H9 (cell line): ENCODE data around the gene HARS1. TPM values are rescaled to one million over a fixed set of nuclear protein-coding genes. Genes with fewer than 3 reads are reported as not detected.

ENCODE experiments used
- DNase-seq: peaks from one replicate; pipeline ENCODE4 v3.0.0-alpha.2; 2017
- H2AFZ ChIP-seq: one replicate; pipeline ENCODE4 v1.6.1; 2013; ENCODE audit warnings: mild to moderate bottlenecking, low read length, control low read depth, moderate library complexity
- H2AK5ac ChIP-seq: 2 replicates; pipeline ENCODE4 v1.6.1; 2013; ENCODE audit warnings: low read length, control low read depth, mixed read lengths; ENCODE audit not compliant: insufficient read length
- H2BK120ac ChIP-seq: one replicate; pipeline ENCODE4 v1.6.1; 2013; ENCODE audit warnings: low read depth, mild to moderate bottlenecking, low read length, control low read depth, inconsistent platforms; ENCODE audit not compliant: poor library complexity, severe bottlenecking
- H2BK12ac ChIP-seq: 2 replicates; pipeline ENCODE4 v1.6.1; 2013; ENCODE audit warnings: low read length, control low read depth, mixed read lengths, low read depth; ENCODE audit not compliant: insufficient read length
- H2BK15ac ChIP-seq: 2 replicates; pipeline ENCODE4 v1.6.1; 2013; ENCODE audit warnings: low read depth, low read length, control low read depth
- H2BK20ac ChIP-seq: one replicate; pipeline ENCODE4 v1.6.1; 2013; ENCODE audit warnings: low read depth, mild to moderate bottlenecking, low read length, control low read depth, inconsistent platforms; ENCODE audit not compliant: poor library complexity, severe bottlenecking
- H2BK5ac ChIP-seq: 2 replicates; pipeline ENCODE4 v1.6.1; 2013; ENCODE audit warnings: low read length, control low read depth, mixed read lengths; ENCODE audit not compliant: insufficient read length
- H3K14ac ChIP-seq: 2 replicates; pipeline ENCODE4 v1.6.1; 2013; ENCODE audit warnings: low read length, control low read depth; ENCODE audit not compliant: insufficient read depth
- H3K18ac ChIP-seq: 2 replicates; pipeline ENCODE4 v1.6.1; 2013; ENCODE audit warnings: low read depth, mild to moderate bottlenecking, mixed read lengths, low read length, control low read depth; ENCODE audit not compliant: insufficient read length
- H3K23ac ChIP-seq: 2 replicates; pipeline ENCODE4 v1.6.1; 2013; ENCODE audit warnings: low read length, control low read depth, mixed read lengths, low read depth; ENCODE audit not compliant: insufficient read length
- H3K23me2 ChIP-seq: 2 replicates; pipeline ENCODE4 v1.6.1; 2013; ENCODE audit warnings: low read depth, mild to moderate bottlenecking, mixed read lengths, low read length, control low read depth; ENCODE audit not compliant: insufficient read length, poor library complexity, severe bottlenecking
- H3K27ac ChIP-seq: 2 replicates; pipeline ENCODE4 v1.5.1; 2013; ENCODE audit warnings: low read length, control low read depth, mixed read lengths, low read depth; ENCODE audit not compliant: insufficient read length
- H3K27me3 ChIP-seq: 2 replicates; pipeline ENCODE4 v1.6.1; 2013; ENCODE audit warnings: low read length, control low read depth, inconsistent platforms; ENCODE audit not compliant: insufficient read depth
- H3K4ac ChIP-seq: 2 replicates; pipeline ENCODE4 v1.6.1; 2013; ENCODE audit warnings: low read depth, mild to moderate bottlenecking, control low read depth, inconsistent platforms, low read length, moderate library complexity
- H3K4me1 ChIP-seq: 2 replicates; pipeline ENCODE4 v1.6.1; 2013; ENCODE audit warnings: low read length, control low read depth, inconsistent platforms; ENCODE audit not compliant: insufficient read depth
- H3K4me2 ChIP-seq: 2 replicates; pipeline ENCODE4 v1.6.1; 2013; ENCODE audit warnings: low read length, control low read depth, mixed read lengths; ENCODE audit not compliant: insufficient read length, insufficient read depth
- H3K56ac ChIP-seq: 2 replicates; pipeline ENCODE4 v1.6.1; 2013; ENCODE audit warnings: low read depth, mild to moderate bottlenecking, mixed read lengths, low read length, control low read depth; ENCODE audit not compliant: insufficient read length
- H3K79me1 ChIP-seq: 2 replicates; pipeline ENCODE4 v1.6.1; 2013; ENCODE audit warnings: low read depth, mild to moderate bottlenecking, moderate library complexity, low read length, control low read depth, inconsistent platforms; ENCODE audit not compliant: insufficient read depth, poor library complexity, severe bottlenecking
- H3K79me2 ChIP-seq: 2 replicates; pipeline ENCODE4 v1.6.1; 2013; ENCODE audit warnings: low read length, control low read depth, inconsistent platforms; ENCODE audit not compliant: insufficient read depth
- H3K9ac ChIP-seq: 2 replicates; pipeline ENCODE4 v1.6.1; 2013; ENCODE audit warnings: low read length, control low read depth, mixed read lengths; ENCODE audit not compliant: insufficient read length; ENCODE audit errors: extremely low read depth
- H3K9me3 ChIP-seq: one replicate; pipeline ENCODE4 v1.6.1; 2013; ENCODE audit warnings: low read depth, low read length, inconsistent platforms; ENCODE audit not compliant: control insufficient read depth
- H3T11ph ChIP-seq: one replicate; pipeline ENCODE4 v1.6.1; 2013; ENCODE audit warnings: mild to moderate bottlenecking, low read length, control low read depth, inconsistent platforms
- H4K20me1 ChIP-seq: one replicate; pipeline ENCODE4 v1.6.1; 2013; ENCODE audit not compliant: control insufficient read depth, insufficient read length, insufficient read depth
- H4K5ac ChIP-seq: 2 replicates; pipeline ENCODE4 v1.6.1; 2013; ENCODE audit warnings: low read depth, mild to moderate bottlenecking, mixed read lengths, low read length, control low read depth; ENCODE audit not compliant: insufficient read length
- H4K8ac ChIP-seq: replicated peaks from 2 replicates; pipeline ENCODE4 v1.6.1; 2013; ENCODE audit warnings: low read length, control low read depth, mixed read lengths, low read depth; ENCODE audit not compliant: insufficient read length
- H4K91ac ChIP-seq: 2 replicates; pipeline ENCODE4 v1.6.1; 2013; ENCODE audit warnings: low read depth, mild to moderate bottlenecking, moderate library complexity, mixed read lengths, low read length, control low read depth; ENCODE audit not compliant: insufficient read length
- H3K27ac Mint-ChIP-seq, 3 experiments: 2 replicates in 2 of 3; 3 replicates in 1 of 3; pipeline ENCODE4 v1.8.0; 2020 to 2021; ENCODE audit warnings: mixed read lengths in 3 of 3, mild to moderate bottlenecking in 1 of 3, moderate library complexity in 1 of 3
- H3K27me3 Mint-ChIP-seq: 2 replicates; pipeline ENCODE4 v1.8.0; 2021; ENCODE audit warnings: low read depth, mild to moderate bottlenecking, moderate library complexity, mixed read lengths
- H3K36me3 Mint-ChIP-seq, 3 experiments: 2 replicates in 2 of 3; 3 replicates in 1 of 3; pipeline ENCODE4 v1.8.0; 2020 to 2021; ENCODE audit warnings: low read depth in 3 of 3, mixed read lengths in 3 of 3; ENCODE audit not compliant: insufficient read depth in 1 of 3
- H3K4me1 Mint-ChIP-seq, 2 experiments: 2 replicates each; pipeline ENCODE4 v1.8.0; 2020; ENCODE audit warnings: mixed read lengths in 2 of 2
- H3K4me3 Mint-ChIP-seq, 2 experiments: 2 replicates in 1 of 2; 3 replicates in 1 of 2; pipeline ENCODE4 v1.8.0; 2020 to 2021; ENCODE audit warnings: mild to moderate bottlenecking in 2 of 2, mixed read lengths in 2 of 2, moderate library complexity in 1 of 2
- H3K9me3 Mint-ChIP-seq, 2 experiments: 2 replicates in 1 of 2; 3 replicates in 1 of 2; pipeline ENCODE4 v1.8.0; 2020; ENCODE audit warnings: mild to moderate bottlenecking in 2 of 2, mixed read lengths in 2 of 2, moderate library complexity in 1 of 2
- CTCF ChIP-seq: fragments of 200-600 bp; sonication (generic); conservative IDR thresholded peaks from 3 replicates; pipeline ENCODE4 v1.8.0; 2021; ENCODE audit warnings: antibody characterized with exemption, mild to moderate bottlenecking
- whole genome bisulfite sequencing: extraction: QIAGEN DNeasy Blood & Tissue Kit; methylation state at CpG from one replicate; pipeline ENCODE4 v1.1.7; 2013; ENCODE audit warnings: missing lambda C conversion rate, low lambda C conversion rate, mixed read lengths; ENCODE audit not compliant: insufficient read length; ENCODE audit errors: extremely low coverage; 5-methylcytosine and 5-hydroxymethylcytosine counted together
- total RNA-seq: library from RNA; stranded (reverse); gene quantifications from 2 replicates; pipeline ENCODE4 v1.2.1, GENCODE V29; 2021

Gene HARS1
- total RNA-seq, 1 experiment from 2014 or later, result 70.2 TPM

DNA sequence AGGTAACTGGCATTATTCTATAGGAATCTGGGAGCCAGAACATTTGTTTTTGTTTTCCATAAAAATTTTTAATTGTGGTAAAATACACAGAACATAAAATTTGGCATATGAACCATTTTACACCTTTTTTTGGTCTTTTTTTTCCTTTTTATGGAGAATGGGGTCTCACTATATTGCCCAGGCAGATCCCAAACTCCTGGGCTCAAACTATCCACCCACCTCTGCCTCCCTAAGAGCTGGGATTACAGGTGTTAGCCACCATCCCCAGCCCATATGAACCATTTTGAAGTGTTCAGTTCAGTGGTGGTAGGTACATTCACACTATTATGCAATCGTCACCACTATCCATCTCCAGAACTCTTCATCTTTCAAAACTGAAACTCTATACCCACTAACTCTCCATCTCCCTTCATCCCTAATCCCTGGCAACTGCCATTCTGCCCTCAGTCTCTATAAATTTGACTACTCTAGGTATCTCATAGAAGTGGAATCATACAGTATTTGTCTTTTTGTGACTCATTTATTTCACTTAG, 22.5 kb upstream of the HARS1 start:
- Histone ChIP-seq H2AK5ac (no peak overlapping the region), H3K4me1 (no peaks in the 10 kb centered on the region), H3K4ac (no peak overlapping the region), H3K79me2 (no peaks in the 10 kb centered on the region), H2BK12ac (no peak overlapping the region), H3K14ac (no peak overlapping the region), H4K5ac (no peak overlapping the region), H3K23me2 (peaks cover 2% of the 10 kb centered on the region), H3K18ac (no peak overlapping the region), H3T11ph (no peak overlapping the region), H4K91ac (no peak overlapping the region), H4K20me1 (no peaks in the 10 kb centered on the region), H4K8ac (no peak overlapping the region), H2BK120ac (no peak overlapping the region), H3K79me1 (no peaks in the 10 kb centered on the region), H3K9me3 (no peaks in the 10 kb centered on the region), H3K56ac (no peak overlapping the region), H2BK5ac (no peak overlapping the region), H2BK20ac (no peak overlapping the region), H3K4me2 (no peak overlapping the region), H3K23ac (no peak overlapping the region), H3K27me3 (no peaks in the 10 kb centered on the region), H3K27ac (no peak overlapping the region), H2AFZ (no peak overlapping the region), H2BK15ac (no peak overlapping the region), H3K9ac (no peak overlapping the region)
- no peak for TF ChIP-seq CTCF
- no CpG with 5 or more reads among the region's 1 CpG for WGBS
- DNase-seq, result no peak
- Mint-ChIP-seq H3K4me3 (no peak overlapping the region), H3K4me1 (peaks cover 6 to 12% of the 10 kb centered on the region in 2 experiments), H3K27me3 (peaks cover 6% of the 10 kb centered on the region), H3K36me3 (no peaks in the 10 kb centered on the region), H3K27ac (no peak overlapping the region), H3K9me3 (no peaks in the 10 kb centered on the region; a peak in 1 of 5 replicates)
